Skin epidermis (tissue), 12 donors: Measurements from ENCODE around the gene MARCO.
"Not testable (repeated sequence)": the region's sequence is repeated elsewhere in the genome, so short reads cannot be mapped to it uniquely, and the experiment has no call there.

Experiments used
- H3K27ac ChIP-seq, 21 experiments: fragments of 200-600 bp; sonication (generic) in 11 of 21; one replicate each; pipeline ENCODE4 v1.5.0; 2020; ENCODE audit warnings: mild to moderate bottlenecking in 3 of 21, inconsistent platforms in 2 of 21, moderate library complexity in 2 of 21
- H3K4me3 ChIP-seq, 7 experiments: fragments of 200-600 bp; sonication (generic) in 2 of 7; one replicate each; pipeline ENCODE4 v1.5.0; 2020; ENCODE audit warnings: inconsistent platforms in 2 of 7, mild to moderate bottlenecking in 2 of 7, moderate library complexity in 1 of 7

MARCO gene

GRCh38 chr2:118925476-118925875 lies 16.5 kb upstream of the MARCO start:
- Histone ChIP-seq H3K4me3 (no peak overlapping the region), H3K27ac (no peak overlapping the region)

GRCh38 chr2:118925981-118926380 lies 16.0 kb upstream of the MARCO start:
- Histone ChIP-seq H3K4me3 (no peak overlapping the region), H3K27ac (no peak overlapping the region)

GRCh38 chr2:118929059-118929458 lies 12.9 kb upstream of the MARCO start:
- H3K4me3 ChIP-seq, result no peak overlapping the region
- no peak overlapping the region for H3K27ac ChIP-seq

GRCh38 chr2:118932949-118933348 lies 9.0 kb upstream of the MARCO start:
- H3K27ac ChIP-seq, result no peak overlapping the region
- H3K4me3 ChIP-seq, result no peak overlapping the region

- Histone ChIP-seq H3K4me3 (no peak overlapping the region), H3K27ac (peak overlapping the region in 1 of 21 experiments; percentile 25)
Measured at GRCh38 chr2:118936306-118936705, 5.7 kb upstream of the MARCO start.

GRCh38 chr2:118936936-118937335 lies 5.1 kb upstream of the MARCO start:
- no peak overlapping the region for H3K4me3 ChIP-seq
- H3K27ac ChIP-seq, result peak overlapping the region in 1 of 21 experiments; percentile 25

GRCh38 chr2:118937817-118938216 lies 4.2 kb upstream of the MARCO start:
- H3K27ac ChIP-seq, result no peak overlapping the region
- H3K4me3 ChIP-seq, result no peak overlapping the region

GRCh38 chr2:118939994-118940393 lies 2.0 kb upstream of the MARCO start:
- no peak overlapping the region for H3K4me3 ChIP-seq
- no peak overlapping the region for H3K27ac ChIP-seq

GRCh38 chr2:118940486-118941120 lies 1.4 kb upstream of the MARCO start:
- Histone ChIP-seq H3K27ac (no peak overlapping the region), H3K4me3 (no peak overlapping the region)

GRCh38 chr2:118943286-118943685 lies 1.3 kb downstream of the MARCO start:
- Histone ChIP-seq H3K4me3 (no peak overlapping the region), H3K27ac (no peak overlapping the region)

- H3K4me3 ChIP-seq, result no peak overlapping the region
- no peak overlapping the region for H3K27ac ChIP-seq
Measured at GRCh38 chr2:118945881-118946280, 3.9 kb downstream of the MARCO start.

- not testable (repeated sequence) for H3K27ac ChIP-seq, H3K4me3 ChIP-seq
Measured at GRCh38 chr2:118948266-118948665, 6.3 kb downstream of the MARCO start.

- H3K27ac ChIP-seq, result peak overlapping the region in 6 of 21 experiments; percentile 23 to 67 (median 50)
- no peak overlapping the region for H3K4me3 ChIP-seq
Measured at GRCh38 chr2:118954297-118955060, 12.5 kb downstream of the MARCO start.

- Histone ChIP-seq H3K4me3 (no peak overlapping the region), H3K27ac (no peak overlapping the region)
Measured at GRCh38 chr2:118965737-118966136, 23.7 kb downstream of the MARCO start.

GRCh38 chr2:118967124-118967880 lies 25.3 kb downstream of the MARCO start:
- Histone ChIP-seq H3K27ac (no peak overlapping the region), H3K4me3 (no peak overlapping the region)

GRCh38 chr2:118968042-118968441 lies 26.0 kb downstream of the MARCO start:
- H3K27ac ChIP-seq, result no peak overlapping the region
- H3K4me3 ChIP-seq, result no peak overlapping the region

GRCh38 chr2:118968961-118969733 lies 27.2 kb downstream of the MARCO start:
- peak overlapping the region in 3 of 21 experiments; percentile 14 to 70 (median 16) for H3K27ac ChIP-seq

GRCh38 chr2:118969734-118970395 lies 27.9 kb downstream of the MARCO start:
- peak overlapping the region in 5 of 21 experiments; percentile 50 to 71 (median 65) for H3K27ac ChIP-seq
- no peak overlapping the region for H3K4me3 ChIP-seq

More at GRCh38 chr2:118968961-118969733, 27.2 kb downstream of the MARCO start:
- H3K4me3 ChIP-seq, result no peak overlapping the region

- Histone ChIP-seq H3K4me3 (no peak overlapping the region), H3K27ac (peak overlapping the region in 13 of 21 experiments; percentile 32 to 71 (median 52))
Measured at GRCh38 chr2:118970396-118971135, 28.6 kb downstream of the MARCO start.
